Fibroblast of lung (primary cell): ENCODE data around the gene MMUT. TPM values are rescaled to one million over a fixed set of nuclear protein-coding genes. Genes with fewer than 3 reads are reported as not detected.
A peak's percentile ranks its signal among the peaks of the same experiment; 100 is the strongest.

ENCODE experiments used
- DNase-seq, 2 donors: peaks; one replicate each; pipeline versions ENCODE4 v3.0.0 to v3.0.0-alpha.2; 2010; ENCODE audit warnings: low read depth in 2 of 2
- H2AFZ ChIP-seq: 2 replicates; pipeline ENCODE4 v1.5.1; 2012; ENCODE audit warnings: low read length, control low read depth, inconsistent platforms
- H3K27ac ChIP-seq: 2 replicates; pipeline ENCODE4 v1.5.1; 2011; ENCODE audit warnings: low read length, control low read depth; ENCODE audit not compliant: insufficient read depth
- H3K27me3 ChIP-seq: 2 replicates; pipeline ENCODE4 v1.5.1; 2011; ENCODE audit warnings: mild to moderate bottlenecking, low read length; ENCODE audit not compliant: control insufficient read depth, insufficient read depth
- H3K36me3 ChIP-seq: 2 replicates; pipeline ENCODE4 v1.5.1; 2011; ENCODE audit warnings: low read length; ENCODE audit not compliant: control insufficient read depth, insufficient read depth
- H3K4me1 ChIP-seq: 2 replicates; pipeline ENCODE4 v1.5.1; 2011; ENCODE audit warnings: low read length; ENCODE audit not compliant: control insufficient read depth, insufficient read depth; ENCODE audit errors: extremely low read depth
- H3K4me2 ChIP-seq: 2 replicates; pipeline ENCODE4 v1.5.1; 2011; ENCODE audit warnings: low read length, control low read depth; ENCODE audit not compliant: insufficient read depth; ENCODE audit errors: extremely low read depth
- H3K4me3 ChIP-seq, 4 experiments: fragments of 200-600 bp in 1 of 4; sonication (generic) in 1 of 4; replicated peaks in 1 of 4; 2 replicates each; pipeline ENCODE4 v1.5.1; 2011 to 2016; ENCODE audit warnings: low read length in 4 of 4, low read depth in 3 of 4, mild to moderate bottlenecking in 3 of 4, control low read depth in 2 of 4, inconsistent platforms in 1 of 4, mixed read lengths in 1 of 4; ENCODE audit not compliant: insufficient read depth in 1 of 4; ENCODE audit errors: control extremely low read depth in 1 of 4
- H3K79me2 ChIP-seq: 2 replicates; pipeline ENCODE4 v1.5.1; 2012; ENCODE audit warnings: mild to moderate bottlenecking, low read length, inconsistent platforms; ENCODE audit not compliant: control insufficient read depth, insufficient read depth
- H3K9ac ChIP-seq: 2 replicates; pipeline ENCODE4 v1.5.1; 2011; ENCODE audit warnings: mild to moderate bottlenecking, low read length, control low read depth; ENCODE audit not compliant: insufficient read depth
- H3K9me3 ChIP-seq: 2 replicates; pipeline ENCODE4 v1.5.1; 2012; ENCODE audit warnings: low read depth, low read length; ENCODE audit not compliant: control insufficient read depth, insufficient read depth
- H4K20me1 ChIP-seq: 2 replicates; pipeline ENCODE4 v1.5.1; 2011; ENCODE audit warnings: low read length; ENCODE audit not compliant: control insufficient read depth, insufficient read depth; ENCODE audit errors: extremely low read depth
- CTCF ChIP-seq, 2 donors: IDR thresholded peaks in 1 of 2; conservative IDR thresholded peaks in 1 of 2; 1 replicate in 1 of 2; 2 replicates in 1 of 2; pipeline ENCODE4 v1.5.1; 2011 to 2012; ENCODE audit warnings: low read length in 2 of 2, control low read depth in 1 of 2, inconsistent platforms in 1 of 2, low read depth in 1 of 2, mild to moderate bottlenecking in 1 of 2
- EZH2 ChIP-seq: IDR thresholded peaks from 2 replicates; pipeline ENCODE4 v1.5.1; 2012; ENCODE audit warnings: low read length, control low read depth, mild to moderate bottlenecking; ENCODE audit errors: missing control alignments
- polyA plus RNA-seq, 2 donors: library from polyadenylated mRNA; depleted of rRNA in 1 of 2; stranded (reverse) in 1 of 2; unstranded in 1 of 2; fragments of >200 nt; gene quantifications; 2 replicates each; pipeline ENCODE4 v1.2.1, GENCODE V29; 2011 to 2012; ENCODE audit warnings: missing spikeins in 1 of 2
- total RNA-seq: library from RNA; depleted of rRNA; stranded (reverse); fragments of >200 nt; gene quantifications from 2 replicates; pipeline ENCODE4 v1.2.1, GENCODE V29; 2014

The MMUT gene
- total and polyA plus RNA-seq, 2 donors (not counting 1 experiment from before 2014, with no cell fraction given): 20.8 to 28.0 TPM

GRCh38 chr6:49462071-49462470 is 982 bp downstream of the MMUT start:
- no peaks in the 10 kb centered on the region for H3K4me1 ChIP-seq
- peak overlapping the region; percentile 38 for H3K4me2 ChIP-seq
- H4K20me1 ChIP-seq: no peaks in the 10 kb centered on the region
- peak overlapping the region; percentile 89 for H3K27ac ChIP-seq
- no peaks in the 10 kb centered on the region for H3K36me3 ChIP-seq
- peak overlapping the region; percentile 41 to 98 (median 87) for H3K4me3 ChIP-seq
- H3K9ac ChIP-seq: peak overlapping the region; percentile 79
- no peaks in the 10 kb centered on the region for H3K27me3 ChIP-seq
- H3K9me3 ChIP-seq: no peaks in the 10 kb centered on the region
- peak overlapping the region; percentile 2 for H2AFZ ChIP-seq
- peaks cover 36% of the 10 kb centered on the region for H3K79me2 ChIP-seq
- peak; percentile 19 to 28 for DNase-seq
- TF ChIP-seq CTCF (conservative IDR thresholded peaks at IDR 0.05 in 1 of 2, IDR thresholded peaks at IDR 0.05 in 1 of 2; ENCODE audit: low read depth in 1 of 2, low read length in 2 of 2) (no peak), EZH2 (no peak)

- TF ChIP-seq EZH2 (no peak), CTCF (conservative IDR thresholded peaks at IDR 0.05 in 1 of 2, IDR thresholded peaks at IDR 0.05 in 1 of 2; ENCODE audit: low read depth in 1 of 2, low read length in 2 of 2) (no peak)
- no peaks in the 10 kb centered on the region for H3K9me3 ChIP-seq
- peak in 1 of 2 donors; percentile 32 for DNase-seq
- H3K4me3 ChIP-seq: no peak overlapping the region
- H2AFZ ChIP-seq: no peak overlapping the region
- peaks cover 16% of the 10 kb centered on the region for H3K79me2 ChIP-seq
- H4K20me1 ChIP-seq: no peaks in the 10 kb centered on the region
- H3K9ac ChIP-seq: no peak overlapping the region
- no peaks in the 10 kb centered on the region for H3K36me3 ChIP-seq
- no peaks in the 10 kb centered on the region for H3K4me1 ChIP-seq
- no peaks in the 10 kb centered on the region for H3K27me3 ChIP-seq
- H3K4me2 ChIP-seq: no peak overlapping the region
- H3K27ac ChIP-seq: no peak overlapping the region
Measured at GRCh38 chr6:49457771-49458170, 5.3 kb downstream of the MMUT start.

- no peak overlapping the region for H2AFZ ChIP-seq
- no peaks in the 10 kb centered on the region for H3K27me3 ChIP-seq
- H3K9me3 ChIP-seq: no peaks in the 10 kb centered on the region
- no peak overlapping the region for H3K27ac ChIP-seq
- no peaks in the 10 kb centered on the region for H3K79me2 ChIP-seq
- no peaks in the 10 kb centered on the region for H4K20me1 ChIP-seq
- no peaks in the 10 kb centered on the region for H3K36me3 ChIP-seq
- no peak for DNase-seq
- TF ChIP-seq EZH2: no peak
- TF ChIP-seq CTCF (conservative IDR thresholded peaks at IDR 0.05 in 1 of 2, IDR thresholded peaks at IDR 0.05 in 1 of 2; ENCODE audit: low read depth in 1 of 2, low read length in 2 of 2): no peak
- H3K4me2 ChIP-seq: no peak overlapping the region
- H3K9ac ChIP-seq: no peak overlapping the region
- H3K4me3 ChIP-seq: no peak overlapping the region
- H3K4me1 ChIP-seq: no peaks in the 10 kb centered on the region
Measured at GRCh38 chr6:49454787-49455709, 8.0 kb downstream of the MMUT start.
